ENCODE results near the gene TBC1D28. TPM values are rescaled to one million over a fixed set of nuclear protein-coding genes. Genes with fewer than 3 reads are reported as not detected.
A peak's percentile ranks its signal among the peaks of the same experiment; 100 is the strongest.
"Not testable (repeated sequence)": the region's sequence is repeated elsewhere in the genome, so short reads cannot be mapped to it uniquely, and the experiment has no call there.

Gene TBC1D28
- total and polyA plus RNA-seq, 10 donors, result not detected

DNA sequence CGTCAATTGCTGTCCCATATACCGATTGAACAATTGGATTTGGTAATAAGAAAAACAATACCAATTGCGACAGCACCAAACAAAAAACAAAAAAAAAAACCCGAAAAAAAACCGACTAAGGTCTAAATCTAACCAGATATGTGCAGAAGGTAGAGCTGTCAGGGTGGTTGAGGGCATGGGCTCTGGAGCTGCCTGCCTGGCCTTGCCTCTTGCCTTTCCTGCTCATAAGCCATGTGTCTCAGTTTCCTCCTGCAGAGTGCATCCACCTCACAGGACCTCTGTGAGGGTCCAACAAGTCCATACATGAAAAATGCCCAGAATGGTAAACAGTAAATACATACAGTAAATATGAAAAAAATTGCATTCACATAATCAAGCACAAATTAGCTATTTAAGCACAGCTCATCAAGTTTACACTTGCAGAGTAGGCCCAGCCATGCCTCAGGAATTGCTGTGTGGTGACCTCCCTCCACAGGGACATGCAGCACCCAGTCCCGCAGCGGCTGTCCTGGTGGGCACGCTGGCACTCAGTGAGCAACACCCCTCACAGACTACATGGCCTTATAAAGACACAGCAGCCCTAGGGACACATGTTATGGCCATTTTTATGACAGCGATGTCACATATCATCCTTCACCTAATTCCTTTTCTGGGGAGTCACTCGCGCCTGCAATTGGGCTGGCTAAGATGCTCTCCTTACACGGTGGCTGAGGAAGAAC, 17.9 kb downstream of the TBC1D28 start:
- H3K27ac ChIP-seq, result peak overlapping the region in 2 of 8 donors; percentile 3 to 83
- H3K4me1 ChIP-seq, result peaks cover 0 to 20% (median 4%) of the 10 kb centered on the region in 6 donors
- peaks cover 0 to 3% (median 0%) of the 10 kb centered on the region in 7 donors for H3K27me3 ChIP-seq (replicated peaks in 1 of 7)
- H3K36me3 ChIP-seq, result no peaks in the 10 kb centered on the region
- 83 to 87% (median 86%) methylated on average over 12 of the region's 12 CpGs for WGBS, 5 donors
- DNase-seq, result no peak
- no peaks in the 10 kb centered on the region for H3K9me3 ChIP-seq
- intact Hi-C loops (cut with DNase I; ENCODE audit: low total_unique reads), result no loop called here
- H3K4me3 ChIP-seq, result peak overlapping the region in 2 of 8 donors; percentile 30 to 60
- no peak for TF ChIP-seq POLR2A (IDR thresholded peaks at IDR 0.05)
- no peak for TF ChIP-seq POLR2AphosphoS5 (IDR thresholded peaks at IDR 0.05)
- TF ChIP-seq, protein P1, sequence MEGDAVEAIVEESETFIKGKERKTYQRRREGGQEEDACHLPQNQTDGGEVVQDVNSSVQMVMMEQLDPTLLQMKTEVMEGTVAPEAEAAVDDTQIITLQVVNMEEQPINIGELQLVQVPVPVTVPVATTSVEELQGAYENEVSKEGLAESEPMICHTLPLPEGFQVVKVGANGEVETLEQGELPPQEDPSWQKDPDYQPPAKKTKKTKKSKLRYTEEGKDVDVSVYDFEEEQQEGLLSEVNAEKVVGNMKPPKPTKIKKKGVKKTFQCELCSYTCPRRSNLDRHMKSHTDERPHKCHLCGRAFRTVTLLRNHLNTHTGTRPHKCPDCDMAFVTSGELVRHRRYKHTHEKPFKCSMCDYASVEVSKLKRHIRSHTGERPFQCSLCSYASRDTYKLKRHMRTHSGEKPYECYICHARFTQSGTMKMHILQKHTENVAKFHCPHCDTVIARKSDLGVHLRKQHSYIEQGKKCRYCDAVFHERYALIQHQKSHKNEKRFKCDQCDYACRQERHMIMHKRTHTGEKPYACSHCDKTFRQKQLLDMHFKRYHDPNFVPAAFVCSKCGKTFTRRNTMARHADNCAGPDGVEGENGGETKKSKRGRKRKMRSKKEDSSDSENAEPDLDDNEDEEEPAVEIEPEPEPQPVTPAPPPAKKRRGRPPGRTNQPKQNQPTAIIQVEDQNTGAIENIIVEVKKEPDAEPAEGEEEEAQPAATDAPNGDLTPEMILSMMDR (IDR thresholded peaks at IDR 0.05 in 8 of 11, conservative IDR thresholded peaks at IDR 0.05 in 3 of 11), result no peak

DNA sequence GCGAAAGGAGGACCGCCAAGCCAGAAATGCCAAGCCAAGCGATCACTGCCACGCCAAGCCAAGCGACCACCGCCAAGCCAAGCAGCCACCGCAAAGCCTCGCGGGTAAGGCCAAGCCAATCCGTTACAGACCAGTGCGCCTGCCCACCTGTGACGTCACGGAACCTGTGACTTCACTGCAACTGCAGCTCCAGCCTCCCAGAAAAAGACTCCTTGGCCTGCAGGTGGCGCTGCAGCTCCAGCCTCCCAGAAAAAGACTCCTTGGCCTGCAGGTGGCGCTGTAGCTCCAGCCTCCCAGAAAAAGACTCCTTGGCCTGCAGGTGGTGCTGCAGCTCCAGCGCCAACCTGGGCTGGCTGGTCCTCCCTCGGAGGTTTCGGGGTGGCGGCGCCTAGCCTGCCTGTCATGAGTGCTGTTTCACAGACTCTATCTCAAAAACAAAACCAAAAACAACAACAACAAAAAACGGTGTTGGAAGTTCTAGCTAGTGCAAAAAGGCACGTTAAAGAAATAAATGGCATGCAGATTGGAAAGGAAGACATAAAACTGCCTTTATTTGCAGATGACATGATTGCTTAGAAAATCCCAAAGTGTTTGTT, 18.6 kb downstream of the TBC1D28 start:
- 1 to 8% (median 6%) methylated on average over 8 to 22 of the region's 22 CpGs for WGBS, 5 donors

DNA sequence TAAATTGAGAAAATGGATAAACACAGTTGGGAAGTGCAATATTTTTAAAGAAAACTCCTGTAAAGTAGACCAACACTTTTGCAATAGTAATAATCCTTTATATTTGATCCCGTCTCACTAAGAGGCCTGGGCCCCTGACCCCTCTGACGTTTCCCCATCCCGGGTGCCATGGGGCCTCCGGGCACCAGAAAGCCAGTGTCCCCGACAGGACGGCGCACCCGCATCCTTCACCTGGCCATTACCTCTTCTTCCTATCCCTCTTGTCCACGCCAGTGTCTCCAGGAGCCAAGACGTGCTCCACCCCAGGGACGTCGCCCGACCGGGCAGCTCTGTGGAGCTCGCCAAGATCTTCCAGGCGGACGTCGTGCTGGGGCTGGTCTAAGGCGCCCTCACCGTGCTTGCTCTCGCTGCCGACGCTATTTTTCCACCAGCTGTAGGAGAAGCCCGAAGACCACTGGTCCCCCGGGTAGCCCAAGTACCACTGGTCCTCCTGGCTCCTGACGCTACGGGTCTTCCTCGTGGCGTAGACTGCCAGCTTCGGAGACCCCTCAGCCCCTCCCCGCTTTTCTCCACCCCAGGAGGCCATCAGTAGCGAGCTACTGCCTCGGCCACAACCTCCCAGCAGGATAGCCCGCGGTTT, 19.2 kb downstream of the TBC1D28 start:
- Histone ChIP-seq H3K27ac (peak overlapping the region in 5 of 8 donors; percentile 55 to 83 (median 61)), H3K4me3 (peak overlapping the region in 6 of 8 donors; percentile 3 to 60 (median 22)), H3K4me1 (peaks cover 0 to 20% (median 4%) of the 10 kb centered on the region in 6 donors)
- intact Hi-C loops (cut with DNase I; ENCODE audit: low total_unique reads); H3K36me3 ChIP-seq; H3K9me3 ChIP-seq; DNase-seq; H3K27me3 ChIP-seq (replicated peaks in 1 of 7): not testable (repeated sequence)
- whole genome bisulfite sequencing, 5 donors, result 32 to 79% (median 37%) methylated on average over 10 to 26 of the region's 35 CpGs

More for the DNA sequence above, 18.6 kb downstream of the TBC1D28 start:
- TF ChIP-seq, protein P1 (IDR thresholded peaks at IDR 0.05 in 8 of 11, conservative IDR thresholded peaks at IDR 0.05 in 3 of 11), result peak; percentile 97 to 100 (median 99)
- peak; percentile 73 to 86 (median 78) for TF ChIP-seq POLR2AphosphoS5 (IDR thresholded peaks at IDR 0.05)
- Histone ChIP-seq H3K27ac (peak overlapping the region in 5 of 8 donors; percentile 55 to 83 (median 61)), H3K4me3 (peak overlapping the region in 5 of 8 donors; percentile 3 to 60 (median 30)), H3K4me1 (peaks cover 0 to 20% (median 4%) of the 10 kb centered on the region in 6 donors)
- H3K27me3 ChIP-seq (replicated peaks in 1 of 7); H3K9me3 ChIP-seq; H3K36me3 ChIP-seq; intact Hi-C loops (cut with DNase I; ENCODE audit: low total_unique reads): not testable (repeated sequence)
- DNase-seq, result peak; percentile 96

DNA sequence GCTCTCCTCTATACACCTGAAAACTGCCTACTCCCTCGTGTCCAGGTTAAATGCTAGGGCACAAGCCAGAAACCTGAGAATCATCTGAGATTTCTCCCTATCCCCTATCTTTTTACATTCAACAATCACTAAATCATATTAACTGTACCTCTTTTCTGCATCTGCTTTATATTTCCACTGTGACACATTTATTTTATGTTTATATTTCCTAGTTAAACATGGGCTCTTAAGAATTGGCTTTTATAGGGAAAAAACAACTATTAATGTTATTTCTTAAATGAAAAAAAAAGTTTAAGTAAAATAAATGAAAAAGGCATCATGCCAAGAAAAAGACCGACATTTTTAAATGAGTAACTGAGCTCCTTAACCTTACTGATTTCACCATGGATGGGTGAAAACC, 26.6 kb downstream of the TBC1D28 start:
- H3K27ac ChIP-seq; H3K4me1 ChIP-seq; H3K4me3 ChIP-seq; H3K36me3 ChIP-seq; intact Hi-C loops (cut with DNase I; ENCODE audit: low total_unique reads); DNase-seq; H3K9me3 ChIP-seq; H3K27me3 ChIP-seq (replicated peaks in 1 of 7): not testable (repeated sequence)
- WGBS, 5 donors, result 57 to 94% (median 75%) methylated on average over 1 of the region's 2 CpGs; no CpG with 5 or more reads in 1 of the 5 donors

DNA sequence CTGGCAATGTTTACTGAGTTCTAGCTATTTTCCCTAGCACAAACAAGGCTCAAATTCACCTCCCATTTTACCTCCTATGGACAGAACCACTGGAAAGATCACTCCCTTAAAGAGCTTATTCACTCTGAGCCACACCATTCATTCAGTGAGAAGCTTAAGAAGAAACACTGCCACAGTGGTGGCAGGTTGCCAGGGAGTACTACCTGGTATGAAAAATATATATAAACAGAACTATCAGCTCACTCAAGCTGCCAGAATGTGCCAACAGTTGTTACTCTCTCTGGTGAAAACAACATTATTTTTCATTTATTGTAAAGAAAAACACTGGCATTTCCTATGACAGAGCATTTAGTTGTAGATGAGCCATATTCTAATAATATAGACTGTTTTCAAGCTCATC, 31.2 kb downstream of the TBC1D28 start:
- H3K4me1 ChIP-seq, result not testable (repeated sequence)

DNA sequence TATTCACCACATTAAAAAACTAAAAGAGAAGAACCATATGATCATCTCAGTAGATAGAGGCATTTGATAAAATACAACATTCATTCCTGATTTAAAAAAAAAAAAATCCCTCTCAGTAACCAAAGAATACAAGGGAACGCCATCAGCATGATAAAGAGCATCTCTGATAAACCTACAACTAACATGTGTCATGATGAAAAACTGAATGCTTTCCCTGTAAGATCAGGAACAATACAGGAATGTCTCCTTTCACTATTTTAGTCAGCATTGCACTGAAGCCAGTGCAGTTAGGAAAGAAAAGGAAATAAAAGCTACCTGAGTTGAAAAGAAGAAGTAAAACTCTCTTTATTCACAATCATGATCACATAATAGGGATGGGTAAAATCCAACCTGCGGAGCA, 51.1 kb downstream of the TBC1D28 start:
- H3K27me3 ChIP-seq (replicated peaks in 1 of 7); H3K36me3 ChIP-seq; H3K4me3 ChIP-seq; intact Hi-C loops (cut with DNase I; ENCODE audit: low total_unique reads); DNase-seq; H3K27ac ChIP-seq; H3K9me3 ChIP-seq; H3K4me1 ChIP-seq: not testable (repeated sequence)
- 68 to 90% (median 87%) methylated on average over 2 of the region's 2 CpGs for WGBS, 5 donors

More for the DNA sequence above, 31.2 kb downstream of the TBC1D28 start:
- H3K27ac ChIP-seq; H3K27me3 ChIP-seq (replicated peaks in 1 of 7); H3K36me3 ChIP-seq; intact Hi-C loops (cut with DNase I; ENCODE audit: low total_unique reads); H3K9me3 ChIP-seq; H3K4me3 ChIP-seq; DNase-seq: not testable (repeated sequence)

Data from spleen (tissue), 11 donors.